Body of pancreas (tissue), 4 donors: Measurements from ENCODE around the gene LATS2. TPM values are rescaled to one million over a fixed set of nuclear protein-coding genes. Genes with fewer than 3 reads are reported as not detected.

ENCODE experiments used
- ATAC-seq: fragments of 150-250 bp; one replicate; pipeline ENCODE4 v1.9.1; 2016
- DNase-seq, 4 donors: peaks; one replicate each; pipeline ENCODE4 v3.0.0-alpha.2; 2019
- H3K27ac ChIP-seq, 4 donors: fragments of 200-600 bp; sonication (generic); 1 replicate in 3 of 4; 2 replicates in 1 of 4; pipeline versions ENCODE4 v1.5.1 to v1.6.1; 2016 to 2019; ENCODE audit warnings: mild to moderate bottlenecking in 1 of 4, mixed read lengths in 1 of 4, moderate library complexity in 1 of 4
- H3K27me3 ChIP-seq, 2 donors: fragments of 200-600 bp; sonication (generic); one replicate each; pipeline ENCODE4 v1.6.0; 2016; ENCODE audit warnings: mild to moderate bottlenecking in 1 of 2
- H3K36me3 ChIP-seq, 2 donors: fragments of 200-600 bp; sonication (generic); replicated peaks in 1 of 2; 2 replicates each; pipeline ENCODE4 v1.5.1; 2016; ENCODE audit warnings: low read depth in 2 of 2; ENCODE audit not compliant: insufficient read depth in 1 of 2
- H3K4me1 ChIP-seq: fragments of 200-600 bp; sonication (generic); one replicate; pipeline ENCODE4 v1.6.0; 2016
- H3K4me3 ChIP-seq, 2 donors: fragments of 200-600 bp; sonication (generic); 1 replicate in 1 of 2; 2 replicates in 1 of 2; pipeline ENCODE4 v1.5.1; 2016 to 2019
- H3K9me3 ChIP-seq, 3 donors: fragments of 200-600 bp; sonication (generic); 1 replicate in 2 of 3; 2 replicates in 1 of 3; pipeline ENCODE4 v1.5.1; 2016
- CTCF ChIP-seq, 7 experiments: fragments of 450-650 bp in 4 of 7; fragments of 200-600 bp in 3 of 7; sonication (generic) in 3 of 7; IDR thresholded peaks; one replicate each; pipeline ENCODE4 v1.5.1; 2016 to 2019; ENCODE audit warnings: antibody characterized with exemption in 7 of 7
- POLR2A ChIP-seq, 3 donors: fragments of 450-650 bp; IDR thresholded peaks; one replicate each; pipeline ENCODE4 v1.6.1; 2016; ENCODE audit warnings: antibody characterized with exemption in 3 of 3, mild to moderate bottlenecking in 2 of 3
- WGBS, 2 donors: methylation state at CpG; one replicate each; pipeline ENCODE4 v1.1.5; 2017; 5-methylcytosine and 5-hydroxymethylcytosine counted together
- intact Hi-C: fragments of 100-400 bp; cut with DNase I; formaldehyde crosslinking; loops from one replicate; pipeline ENCODE4 v1.15.1; 2023
- total RNA-seq, 2 donors: library from RNA; depleted of rRNA; stranded (reverse); fragments of >200 nt; gene quantifications; one replicate each; pipeline ENCODE4 v1.1.0, GENCODE V29; 2016

The LATS2 gene
- total RNA-seq, 2 donors from 2014 or later, result 12.2 to 17.5 TPM

- Histone ChIP-seq H3K9me3 (no peaks in the 10 kb centered on the region), H3K4me1 (peaks cover 16% of the 10 kb centered on the region), H3K36me3 (no peaks in the 10 kb centered on the region), H3K27ac (no peak overlapping the region), H3K27me3 (no peaks in the 10 kb centered on the region), H3K4me3 (no peak overlapping the region)
- intact Hi-C loops, result no loop called here
- no peak for TF ChIP-seq CTCF (IDR thresholded peaks at IDR 0.05)
- TF ChIP-seq POLR2A (IDR thresholded peaks at IDR 0.05), result no peak
- ATAC-seq, result no peak
- DNase-seq, result no peak
- WGBS, 2 donors, result 33 to 93% methylated on average over 2 of the region's 2 CpGs
These were observed 5.8 kb downstream of the LATS2 start for GRCh38 chr13:21055511-21056045.

DNA sequence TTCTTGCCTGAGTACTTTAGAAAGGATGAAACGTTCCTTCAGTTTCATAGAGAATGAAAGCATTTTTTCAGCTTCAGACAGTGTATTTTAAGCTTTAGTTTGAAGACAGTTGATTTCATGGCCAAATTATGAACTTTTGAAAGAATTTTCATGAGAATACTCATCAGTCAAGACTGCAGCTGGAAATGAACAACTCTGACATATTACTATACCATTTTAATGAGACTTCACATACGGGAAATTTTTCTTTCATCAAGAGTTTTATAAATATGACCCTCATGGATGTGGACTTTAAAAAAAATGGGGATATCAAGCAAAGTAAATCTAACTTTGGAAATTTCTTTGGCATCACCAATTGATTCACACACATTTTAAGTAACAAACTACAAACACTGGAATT lies 6.4 kb downstream of the LATS2 start:
- WGBS, 2 donors, result 16 to 25% methylated on average over 2 of the region's 2 CpGs
- Histone ChIP-seq H3K4me3 (no peak overlapping the region), H3K36me3 (no peaks in the 10 kb centered on the region), H3K4me1 (peaks cover 14% of the 10 kb centered on the region), H3K27me3 (no peaks in the 10 kb centered on the region), H3K27ac (no peak overlapping the region), H3K9me3 (no peaks in the 10 kb centered on the region)
- ATAC-seq (no peak), DNase-seq (no peak)
- TF ChIP-seq CTCF (IDR thresholded peaks at IDR 0.05) (no peak), POLR2A (IDR thresholded peaks at IDR 0.05) (no peak)
- intact Hi-C loops, result no loop called here

- peaks cover 7% of the 10 kb centered on the region for H3K4me1 ChIP-seq
- no peak overlapping the region for H3K27ac ChIP-seq
- H3K27me3 ChIP-seq, result no peaks in the 10 kb centered on the region
- 84 to 88% methylated on average over 8 of the region's 8 CpGs for WGBS, 2 donors
- ATAC-seq, result no peak
- H3K36me3 ChIP-seq, result no peaks in the 10 kb centered on the region
- H3K4me3 ChIP-seq, result no peak overlapping the region
- intact Hi-C loops, result no loop called here
- no peaks in the 10 kb centered on the region for H3K9me3 ChIP-seq
- no peak for TF ChIP-seq POLR2A (IDR thresholded peaks at IDR 0.05)
- TF ChIP-seq CTCF (IDR thresholded peaks at IDR 0.05), result no peak
- no peak for DNase-seq
These were observed 7.1 kb downstream of the LATS2 start for GRCh38 chr13:21054313-21054712.

DNA sequence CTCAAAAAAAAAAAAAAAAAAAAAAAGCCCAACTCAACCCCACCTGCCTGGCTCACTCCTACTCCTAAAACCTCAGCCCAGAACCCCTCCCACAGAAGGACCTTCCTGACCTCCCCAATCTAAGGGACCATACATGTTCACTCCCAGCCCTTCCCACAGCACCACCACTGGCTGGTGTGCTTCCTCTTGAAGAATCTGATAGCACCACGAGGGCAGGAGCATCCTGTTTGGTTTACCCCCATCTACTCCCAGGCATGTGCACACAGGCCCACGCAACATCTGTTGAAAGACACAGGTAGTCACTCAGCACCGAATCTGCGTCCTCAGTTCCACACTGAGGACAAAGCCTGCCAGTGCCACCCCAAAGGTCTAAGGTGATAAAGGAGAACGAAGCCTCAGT lies 8.2 kb downstream of the LATS2 start:
- no peak for ATAC-seq
- Histone ChIP-seq H3K27ac (no peak overlapping the region), H3K36me3 (no peaks in the 10 kb centered on the region), H3K27me3 (no peaks in the 10 kb centered on the region), H3K4me1 (no peaks in the 10 kb centered on the region), H3K4me3 (no peak overlapping the region), H3K9me3 (no peaks in the 10 kb centered on the region)
- DNase-seq, result no peak
- WGBS, 2 donors, result 71 to 82% methylated on average over 5 of the region's 5 CpGs
- intact Hi-C loops, result no loop called here
- TF ChIP-seq CTCF (IDR thresholded peaks at IDR 0.05), result no peak
- TF ChIP-seq POLR2A (IDR thresholded peaks at IDR 0.05), result no peak

DNA sequence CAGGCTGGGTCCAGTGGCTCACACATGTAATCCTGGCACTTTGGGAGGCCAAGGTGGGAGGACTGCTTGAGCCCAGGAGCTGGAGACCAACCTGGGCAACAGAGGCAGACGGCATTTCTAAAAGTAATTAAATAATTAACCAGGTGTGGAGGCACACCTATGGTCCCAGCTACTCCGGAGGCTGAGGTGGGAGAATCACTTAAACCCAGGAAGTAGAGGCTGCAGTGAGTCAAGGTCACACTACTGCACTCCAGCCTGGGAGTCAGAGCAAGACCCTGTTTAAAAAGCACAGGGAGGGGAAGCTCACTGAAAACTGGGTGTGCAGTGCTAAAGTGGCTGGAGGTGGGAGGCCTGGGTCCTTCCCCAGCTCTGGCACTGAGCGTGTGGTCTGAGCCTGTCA lies 9.7 kb downstream of the LATS2 start:
- no peak for ATAC-seq
- intact Hi-C loops, result no loop called here
- Histone ChIP-seq H3K36me3 (no peaks in the 10 kb centered on the region), H3K9me3 (no peaks in the 10 kb centered on the region), H3K4me1 (peaks cover 8% of the 10 kb centered on the region), H3K27ac (no peak overlapping the region), H3K27me3 (no peaks in the 10 kb centered on the region), H3K4me3 (no peak overlapping the region)
- DNase-seq, result no peak
- WGBS, 2 donors, result 77 to 94% methylated on average over 3 of the region's 3 CpGs
- no peak for TF ChIP-seq POLR2A (IDR thresholded peaks at IDR 0.05)
- no peak for TF ChIP-seq CTCF (IDR thresholded peaks at IDR 0.05)
